Measurements from ENCODE around the gene CIB1. TPM values are rescaled to one million over a fixed set of nuclear protein-coding genes. Genes with fewer than 3 reads are reported as not detected.

Gene CIB1
- total RNA-seq, 1 donor from 2014 or later: 62.8 TPM

DNA sequence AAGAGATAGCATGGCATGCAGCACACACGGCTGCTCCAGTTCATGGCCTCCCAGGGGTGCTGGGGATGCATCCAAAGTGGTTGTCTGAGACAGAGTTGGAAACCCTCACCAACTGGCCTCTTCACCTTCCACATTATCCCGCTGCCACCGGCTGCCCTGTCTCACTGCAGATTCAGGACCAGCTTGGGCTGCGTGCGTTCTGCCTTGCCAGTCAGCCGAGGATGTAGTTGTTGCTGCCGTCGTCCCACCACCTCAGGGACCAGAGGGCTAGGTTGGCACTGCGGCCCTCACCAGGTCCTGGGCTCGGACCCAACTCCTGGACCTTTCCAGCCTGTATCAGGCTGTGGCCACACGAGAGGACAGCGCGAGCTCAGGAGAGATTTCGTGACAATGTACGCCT lies 4.8 kb downstream of the CIB1 start:
- H3K27ac ChIP-seq: no peak overlapping the region
- peaks cover 70% of the 10 kb centered on the region for H3K36me3 ChIP-seq
- ATAC-seq: no peak
- no peaks in the 10 kb centered on the region for H3K27me3 ChIP-seq
- peaks cover 34% of the 10 kb centered on the region for H3K4me1 ChIP-seq
- H3K4me3 ChIP-seq: no peak overlapping the region
- intact Hi-C loops (cut with DNase I): no loop called here
- TF ChIP-seq, protein P1, sequence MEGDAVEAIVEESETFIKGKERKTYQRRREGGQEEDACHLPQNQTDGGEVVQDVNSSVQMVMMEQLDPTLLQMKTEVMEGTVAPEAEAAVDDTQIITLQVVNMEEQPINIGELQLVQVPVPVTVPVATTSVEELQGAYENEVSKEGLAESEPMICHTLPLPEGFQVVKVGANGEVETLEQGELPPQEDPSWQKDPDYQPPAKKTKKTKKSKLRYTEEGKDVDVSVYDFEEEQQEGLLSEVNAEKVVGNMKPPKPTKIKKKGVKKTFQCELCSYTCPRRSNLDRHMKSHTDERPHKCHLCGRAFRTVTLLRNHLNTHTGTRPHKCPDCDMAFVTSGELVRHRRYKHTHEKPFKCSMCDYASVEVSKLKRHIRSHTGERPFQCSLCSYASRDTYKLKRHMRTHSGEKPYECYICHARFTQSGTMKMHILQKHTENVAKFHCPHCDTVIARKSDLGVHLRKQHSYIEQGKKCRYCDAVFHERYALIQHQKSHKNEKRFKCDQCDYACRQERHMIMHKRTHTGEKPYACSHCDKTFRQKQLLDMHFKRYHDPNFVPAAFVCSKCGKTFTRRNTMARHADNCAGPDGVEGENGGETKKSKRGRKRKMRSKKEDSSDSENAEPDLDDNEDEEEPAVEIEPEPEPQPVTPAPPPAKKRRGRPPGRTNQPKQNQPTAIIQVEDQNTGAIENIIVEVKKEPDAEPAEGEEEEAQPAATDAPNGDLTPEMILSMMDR (IDR thresholded peaks at IDR 0.05): no peak
- no peak for DNase-seq
- no peaks in the 10 kb centered on the region for H3K9me3 ChIP-seq

DNA sequence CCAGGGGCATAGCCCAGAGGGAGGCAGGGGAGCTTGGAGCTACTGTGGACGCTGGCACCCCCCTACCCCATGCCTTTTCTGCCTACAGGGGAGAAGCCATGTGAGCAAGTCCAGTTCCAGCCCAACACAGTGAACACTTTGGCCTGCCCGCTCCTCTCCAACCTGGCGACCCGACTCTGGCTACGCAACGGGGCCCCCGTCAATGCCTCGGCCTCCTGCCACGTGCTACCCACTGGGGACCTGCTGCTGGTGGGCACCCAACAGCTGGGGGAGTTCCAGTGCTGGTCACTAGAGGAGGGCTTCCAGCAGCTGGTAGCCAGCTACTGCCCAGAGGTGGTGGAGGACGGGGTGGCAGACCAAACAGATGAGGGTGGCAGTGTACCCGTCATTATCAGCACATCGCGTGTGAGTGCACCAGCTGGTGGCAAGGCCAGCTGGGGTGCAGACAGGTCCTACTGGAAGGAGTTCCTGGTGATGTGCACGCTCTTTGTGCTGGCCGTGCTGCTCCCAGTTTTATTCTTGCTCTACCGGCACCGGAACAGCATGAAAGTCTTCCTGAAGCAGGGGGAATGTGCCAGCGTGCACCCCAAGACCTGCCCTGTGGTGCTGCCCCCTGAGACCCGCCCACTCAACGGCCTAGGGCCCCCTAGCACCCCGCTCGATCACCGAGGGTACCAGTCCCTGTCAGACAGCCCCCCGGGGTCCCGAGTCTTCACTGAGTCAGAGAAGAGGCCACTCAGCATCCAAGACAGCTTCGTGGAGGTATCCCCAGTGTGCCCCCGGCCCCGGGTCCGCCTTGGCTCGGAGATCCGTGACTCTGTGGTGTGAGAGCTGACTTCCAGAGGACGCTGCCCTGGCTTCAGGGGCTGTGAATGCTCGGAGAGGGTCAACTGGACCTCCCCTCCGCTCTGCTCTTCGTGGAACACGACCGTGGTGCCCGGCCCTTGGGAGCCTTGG lies 5.6 kb downstream of the CIB1 start:
- Histone ChIP-seq H3K36me3 (peaks cover 79% of the 10 kb centered on the region), H3K4me1 (peaks cover 34% of the 10 kb centered on the region), H3K27me3 (no peaks in the 10 kb centered on the region), H3K27ac (no peak overlapping the region), H3K4me3 (no peak overlapping the region), H3K9me3 (no peaks in the 10 kb centered on the region)
- TF ChIP-seq, protein P1 (IDR thresholded peaks at IDR 0.05): no peak
- no peak for ATAC-seq
- intact Hi-C loops (cut with DNase I): no loop called here
- no peak for DNase-seq

DNA sequence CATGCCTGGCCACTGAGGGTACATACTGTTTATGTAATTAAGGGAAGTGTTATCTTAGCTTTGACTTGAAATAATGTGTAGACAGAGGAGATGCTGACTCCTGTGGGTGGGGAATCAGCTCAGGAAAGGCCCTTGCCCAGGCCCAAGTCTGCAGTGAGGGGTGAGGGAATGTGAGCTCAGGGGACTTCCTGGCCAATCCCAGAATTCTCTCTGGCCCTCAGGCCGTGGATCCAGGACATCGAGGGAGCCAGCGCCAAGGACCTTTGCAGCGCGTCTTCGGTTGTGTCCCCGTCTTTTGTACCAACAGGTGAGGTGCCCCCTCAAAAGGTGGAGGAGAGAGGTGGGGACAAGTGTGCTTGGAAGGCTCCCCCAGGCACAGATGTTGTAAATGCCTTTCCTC lies 6.4 kb downstream of the CIB1 start:
- no peak overlapping the region for H3K27ac ChIP-seq
- TF ChIP-seq, protein P1 (IDR thresholded peaks at IDR 0.05): no peak
- H3K4me3 ChIP-seq: no peak overlapping the region
- intact Hi-C loops (cut with DNase I): no loop called here
- DNase-seq: no peak
- peaks cover 27% of the 10 kb centered on the region for H3K4me1 ChIP-seq
- peaks cover 84% of the 10 kb centered on the region for H3K36me3 ChIP-seq
- H3K27me3 ChIP-seq: no peaks in the 10 kb centered on the region
- no peaks in the 10 kb centered on the region for H3K9me3 ChIP-seq
- no peak for ATAC-seq

DNA sequence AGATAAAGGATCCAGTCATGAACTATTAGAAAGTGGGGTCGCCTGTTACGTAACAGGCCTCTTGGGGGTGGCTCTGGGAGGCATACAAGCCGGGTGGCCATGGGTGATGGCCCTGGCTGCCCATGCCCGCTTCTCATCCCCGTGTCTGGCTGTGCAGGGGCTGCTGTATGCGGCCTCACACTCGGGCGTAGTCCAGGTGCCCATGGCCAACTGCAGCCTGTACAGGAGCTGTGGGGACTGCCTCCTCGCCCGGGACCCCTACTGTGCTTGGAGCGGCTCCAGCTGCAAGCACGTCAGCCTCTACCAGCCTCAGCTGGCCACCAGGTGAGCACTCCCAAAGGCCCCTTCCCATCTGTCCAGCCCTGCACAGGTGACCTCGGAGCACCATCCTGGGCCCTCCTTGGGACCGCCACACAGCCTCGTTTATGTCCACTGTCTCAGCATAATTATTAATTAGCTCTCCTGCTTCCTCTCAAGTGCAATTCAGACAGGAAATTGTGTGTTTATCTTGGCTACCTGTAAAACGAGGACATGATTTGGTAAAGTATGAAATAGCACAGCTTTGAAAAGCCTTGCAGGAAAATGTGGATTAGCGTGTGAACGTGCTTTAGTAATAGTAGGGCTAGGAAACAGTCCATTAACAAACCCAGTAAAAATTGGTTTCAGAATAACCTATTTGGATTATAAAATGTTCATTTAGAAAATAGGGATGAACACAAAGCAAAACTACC lies 8.1 kb downstream of the CIB1 start:
- peaks cover 13% of the 10 kb centered on the region for H3K4me1 ChIP-seq
- TF ChIP-seq, protein P1 (IDR thresholded peaks at IDR 0.05): no peak
- peak; percentile 2 for ATAC-seq
- no peak for DNase-seq
- intact Hi-C loops (cut with DNase I): no loop called here
- H3K4me3 ChIP-seq: no peak overlapping the region
- peaks cover 89% of the 10 kb centered on the region for H3K36me3 ChIP-seq
- H3K27me3 ChIP-seq: no peaks in the 10 kb centered on the region
- H3K27ac ChIP-seq: no peak overlapping the region
- no peaks in the 10 kb centered on the region for H3K9me3 ChIP-seq

DNA sequence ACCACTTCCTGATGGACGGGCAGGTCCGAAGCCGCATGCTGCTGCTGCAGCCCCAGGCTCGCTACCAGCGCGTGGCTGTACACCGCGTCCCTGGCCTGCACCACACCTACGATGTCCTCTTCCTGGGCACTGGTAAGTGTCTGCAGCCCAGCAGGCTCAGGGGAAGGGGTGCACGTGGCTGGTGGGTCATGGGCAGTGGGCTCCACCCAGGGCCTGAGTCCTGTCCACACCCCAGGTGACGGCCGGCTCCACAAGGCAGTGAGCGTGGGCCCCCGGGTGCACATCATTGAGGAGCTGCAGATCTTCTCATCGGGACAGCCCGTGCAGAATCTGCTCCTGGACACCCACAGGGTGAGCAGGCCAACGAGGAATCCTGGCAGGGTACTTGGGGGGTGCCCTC lies 8.7 kb downstream of the CIB1 start:
- Histone ChIP-seq H3K27me3 (no peaks in the 10 kb centered on the region), H3K9me3 (no peaks in the 10 kb centered on the region), H3K4me3 (no peak overlapping the region), H3K36me3 (peaks cover 82% of the 10 kb centered on the region), H3K27ac (no peak overlapping the region), H3K4me1 (peaks cover 10% of the 10 kb centered on the region)
- intact Hi-C loops (cut with DNase I): no loop called here
- ATAC-seq (no peak), DNase-seq (no peak)
- TF ChIP-seq, protein P1 (IDR thresholded peaks at IDR 0.05): no peak

All from upper lobe of right lung (tissue), 1 donor.